Measurements from ENCODE around the gene WNK3. TPM values are rescaled to one million over a fixed set of nuclear protein-coding genes. Genes with fewer than 3 reads are reported as not detected.

WNK3 gene
- total and polyA plus RNA-seq, 9 donors, result 1.8 to 42.8 (median 10.8) TPM

DNA sequence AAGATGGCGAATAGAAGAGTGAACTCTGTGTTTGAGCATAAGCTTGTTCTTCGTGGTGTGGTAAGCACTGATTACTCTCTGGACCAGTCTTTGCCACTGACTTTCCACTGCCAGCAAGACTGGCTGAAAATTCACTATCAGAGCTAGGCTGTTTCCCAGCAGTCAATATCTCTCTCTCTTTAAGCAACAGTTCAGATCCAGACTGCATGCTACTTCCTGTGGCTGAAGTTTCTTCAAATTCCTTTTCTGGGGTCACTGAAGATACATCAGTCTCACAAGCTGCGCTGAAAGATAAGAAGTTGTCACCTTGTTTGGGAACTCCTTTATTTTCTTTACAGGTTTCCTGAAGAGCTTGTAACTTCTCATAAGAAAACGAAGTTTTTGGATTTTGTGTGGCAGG lies 120.8 kb downstream of the WNK3 start:
- Histone ChIP-seq H3K36me3 (no peaks in the 10 kb centered on the region), H3K27ac (no peak overlapping the region), H3K27me3 (no peaks in the 10 kb centered on the region), H3K4me3 (no peak overlapping the region), H3K4me1 (ENCODE audit: insufficient read depth) (no peaks in the 10 kb centered on the region), H3K9me3 (no peaks in the 10 kb centered on the region)
- intact Hi-C loops (cut with DNase I), result no loop called here
- WGBS, 3 donors, result 68 to 77% (median 71%) methylated on average over 4 of the region's 4 CpGs
- DNase-seq, result no peak
- TF ChIP-seq, protein P1, sequence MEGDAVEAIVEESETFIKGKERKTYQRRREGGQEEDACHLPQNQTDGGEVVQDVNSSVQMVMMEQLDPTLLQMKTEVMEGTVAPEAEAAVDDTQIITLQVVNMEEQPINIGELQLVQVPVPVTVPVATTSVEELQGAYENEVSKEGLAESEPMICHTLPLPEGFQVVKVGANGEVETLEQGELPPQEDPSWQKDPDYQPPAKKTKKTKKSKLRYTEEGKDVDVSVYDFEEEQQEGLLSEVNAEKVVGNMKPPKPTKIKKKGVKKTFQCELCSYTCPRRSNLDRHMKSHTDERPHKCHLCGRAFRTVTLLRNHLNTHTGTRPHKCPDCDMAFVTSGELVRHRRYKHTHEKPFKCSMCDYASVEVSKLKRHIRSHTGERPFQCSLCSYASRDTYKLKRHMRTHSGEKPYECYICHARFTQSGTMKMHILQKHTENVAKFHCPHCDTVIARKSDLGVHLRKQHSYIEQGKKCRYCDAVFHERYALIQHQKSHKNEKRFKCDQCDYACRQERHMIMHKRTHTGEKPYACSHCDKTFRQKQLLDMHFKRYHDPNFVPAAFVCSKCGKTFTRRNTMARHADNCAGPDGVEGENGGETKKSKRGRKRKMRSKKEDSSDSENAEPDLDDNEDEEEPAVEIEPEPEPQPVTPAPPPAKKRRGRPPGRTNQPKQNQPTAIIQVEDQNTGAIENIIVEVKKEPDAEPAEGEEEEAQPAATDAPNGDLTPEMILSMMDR (IDR thresholded peaks at IDR 0.05), result no peak
- TF ChIP-seq POLR2A (IDR thresholded peaks at IDR 0.05), result no peak
- TF ChIP-seq EP300 (IDR thresholded peaks at IDR 0.05), result no peak

DNA sequence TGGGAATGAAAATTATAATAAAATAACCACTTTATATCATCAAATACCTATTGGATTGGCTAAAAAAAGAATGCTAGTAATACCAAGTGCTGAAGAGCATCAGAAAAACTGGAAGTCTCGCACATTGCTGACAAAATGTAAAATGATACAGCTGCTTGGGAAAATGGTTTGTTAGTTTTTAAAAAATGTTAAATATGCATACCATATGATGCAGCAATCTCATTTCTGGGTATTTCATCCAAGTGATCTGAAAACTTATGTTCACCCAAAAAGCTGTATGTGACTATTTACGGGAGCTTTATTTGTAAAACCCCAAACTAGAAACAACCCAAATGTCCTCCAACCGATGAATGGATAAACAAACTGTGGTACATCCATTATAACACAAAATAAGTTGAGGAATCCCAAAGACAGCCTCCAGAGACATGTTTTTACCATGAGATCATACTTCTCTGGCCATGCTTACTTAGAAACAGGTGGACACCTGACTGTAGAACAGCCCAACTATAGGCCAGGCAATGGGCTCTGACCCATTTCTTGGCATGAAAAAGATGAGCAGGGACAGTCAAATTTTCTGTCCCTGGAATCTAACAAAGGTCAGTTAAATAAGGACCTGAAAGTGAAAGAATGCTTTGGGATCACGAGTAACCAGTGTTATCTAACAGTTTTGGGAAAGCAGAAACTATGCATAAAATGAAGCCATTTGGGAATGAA lies 127.3 kb downstream of the WNK3 start:
- Histone ChIP-seq H3K4me1 (ENCODE audit: insufficient read depth) (no peaks in the 10 kb centered on the region), H3K4me3 (no peak overlapping the region), H3K36me3 (no peaks in the 10 kb centered on the region), H3K27ac (no peak overlapping the region), H3K9me3 (no peaks in the 10 kb centered on the region), H3K27me3 (no peaks in the 10 kb centered on the region)
- intact Hi-C loops (cut with DNase I), result no loop called here
- 36 to 46% (median 40%) methylated on average over 4 of the region's 4 CpGs for WGBS, 3 donors
- no peak for DNase-seq
- TF ChIP-seq EP300 (IDR thresholded peaks at IDR 0.05) (no peak), POLR2A (IDR thresholded peaks at IDR 0.05) (no peak)
- TF ChIP-seq, protein P1 (IDR thresholded peaks at IDR 0.05), result no peak

GRCh38 chrX:54223581-54223980 lies 134.3 kb downstream of the WNK3 start:
- WGBS, 3 donors, result 71 to 76% (median 73%) methylated on average over 2 of the region's 2 CpGs

DNA sequence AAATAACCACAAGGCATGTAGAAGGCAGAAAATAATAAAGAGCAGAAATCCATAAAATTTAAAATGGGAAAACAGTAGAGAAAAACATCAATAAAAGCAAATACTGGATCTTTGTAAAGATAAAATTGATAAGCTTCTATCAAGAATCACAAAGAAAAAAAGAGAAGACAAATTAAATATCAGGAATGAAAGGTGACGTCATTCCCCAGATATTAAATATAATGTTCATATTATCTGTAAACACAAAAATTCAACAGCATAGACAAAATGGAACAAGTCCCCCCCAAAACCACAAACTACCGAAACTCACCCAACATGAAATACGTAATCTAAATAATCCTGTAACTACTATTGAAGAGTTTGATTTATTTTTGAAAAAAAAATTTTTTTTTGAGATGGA lies 144.2 kb downstream of the WNK3 start:
- no peaks in the 10 kb centered on the region for H3K27me3 ChIP-seq
- intact Hi-C loops (cut with DNase I), result no loop called here
- no peaks in the 10 kb centered on the region for H3K4me1 ChIP-seq (ENCODE audit: insufficient read depth)
- no peaks in the 10 kb centered on the region for H3K36me3 ChIP-seq
- TF ChIP-seq, protein P1 (IDR thresholded peaks at IDR 0.05), result no peak
- TF ChIP-seq EP300 (IDR thresholded peaks at IDR 0.05) (no peak), POLR2A (IDR thresholded peaks at IDR 0.05) (no peak)
- WGBS, 3 donors, result 93 to 96% (median 95%) methylated on average over 3 of the region's 3 CpGs
- no peak overlapping the region for H3K4me3 ChIP-seq
- no peaks in the 10 kb centered on the region for H3K9me3 ChIP-seq
- H3K27ac ChIP-seq, result no peak overlapping the region
- DNase-seq, result no peak

More at GRCh38 chrX:54223581-54223980, 134.3 kb downstream of the WNK3 start:
- intact Hi-C loops (cut with DNase I), result no loop called here
- Histone ChIP-seq H3K4me1 (ENCODE audit: insufficient read depth) (no peaks in the 10 kb centered on the region), H3K27ac (no peak overlapping the region), H3K4me3 (no peak overlapping the region), H3K9me3 (no peaks in the 10 kb centered on the region), H3K27me3 (no peaks in the 10 kb centered on the region), H3K36me3 (no peaks in the 10 kb centered on the region)
- TF ChIP-seq, protein P1 (IDR thresholded peaks at IDR 0.05), result no peak
- TF ChIP-seq POLR2A (IDR thresholded peaks at IDR 0.05), result no peak
- TF ChIP-seq EP300 (IDR thresholded peaks at IDR 0.05), result no peak
- no peak for DNase-seq
